Nephron progenitor cell (in vitro differentiated cells): ENCODE measurements around the gene RGS9.

Source experiments
- DNase-seq: peaks from one replicate; pipeline ENCODE4 v3.0.0; 2021
- H3K27ac Mint-ChIP-seq: 2 replicates; pipeline ENCODE4 v1.8.0; 2021; ENCODE audit warnings: mild to moderate bottlenecking, moderate library complexity, mixed read lengths
- H3K27me3 Mint-ChIP-seq: 2 replicates; pipeline ENCODE4 v1.8.0; 2021; ENCODE audit warnings: mild to moderate bottlenecking, low read depth, mixed read lengths; ENCODE audit not compliant: poor library complexity
- H3K36me3 Mint-ChIP-seq: 2 replicates; pipeline ENCODE4 v1.8.0; 2021; ENCODE audit warnings: low read depth, mixed read lengths
- H3K4me1 Mint-ChIP-seq: 2 replicates; pipeline ENCODE4 v1.8.0; 2021; ENCODE audit warnings: mixed read lengths
- H3K4me3 Mint-ChIP-seq: 2 replicates; pipeline ENCODE4 v1.8.0; 2021; ENCODE audit warnings: mild to moderate bottlenecking, moderate library complexity, mixed read lengths
- H3K9me3 Mint-ChIP-seq: 2 replicates; pipeline ENCODE4 v1.8.0; 2021; ENCODE audit warnings: mild to moderate bottlenecking, moderate library complexity, mixed read lengths
- CTCF ChIP-seq: fragments of 200-600 bp; sonication (generic); IDR thresholded peaks from 2 replicates; pipeline ENCODE4 v1.5.0; 2021; ENCODE audit warnings: antibody characterized with exemption

The RGS9 gene

GRCh38 chr17:65102788-65103187, 34.4 kb upstream of the RGS9 start:
- H3K9me3 Mint-ChIP-seq, result no peaks in the 10 kb centered on the region
- no peak overlapping the region for H3K27ac Mint-ChIP-seq
- no peak for DNase-seq
- no peak for TF ChIP-seq CTCF
- H3K27me3 Mint-ChIP-seq, result peaks cover 5% of the 10 kb centered on the region
- H3K4me3 Mint-ChIP-seq, result no peak overlapping the region
- H3K36me3 Mint-ChIP-seq, result no peaks in the 10 kb centered on the region
- peaks cover 5% of the 10 kb centered on the region for H3K4me1 Mint-ChIP-seq

- no peak for DNase-seq
- Mint-ChIP-seq H3K9me3 (no peaks in the 10 kb centered on the region), H3K4me1 (peaks cover 5% of the 10 kb centered on the region), H3K36me3 (no peaks in the 10 kb centered on the region), H3K4me3 (no peak overlapping the region), H3K27ac (no peak overlapping the region), H3K27me3 (peaks cover 5% of the 10 kb centered on the region)
- TF ChIP-seq CTCF, result no peak
Measured at GRCh38 chr17:65103431-65103830, 33.7 kb upstream of the RGS9 start.

DNA sequence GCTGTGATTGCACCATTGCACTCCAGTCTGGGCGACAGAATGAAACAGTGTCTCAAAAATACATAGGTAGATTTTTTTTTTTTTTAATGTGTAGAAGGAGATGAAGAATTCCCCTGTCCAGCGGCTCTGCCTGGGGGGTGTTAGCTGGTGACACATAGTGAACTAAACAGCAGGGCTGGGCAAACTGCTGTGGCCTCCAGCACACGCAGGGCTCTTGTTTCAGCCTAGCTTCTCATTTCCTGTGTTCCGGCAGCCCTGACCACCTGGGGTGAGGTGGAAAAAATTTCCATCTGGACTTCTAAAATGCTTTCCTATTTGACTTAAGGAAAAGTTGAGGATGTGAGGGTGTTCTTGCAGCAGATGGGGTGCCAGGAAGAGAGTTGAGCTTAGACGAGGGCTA, 33.3 kb upstream of the RGS9 start:
- TF ChIP-seq CTCF, result no peak
- peaks cover 7% of the 10 kb centered on the region for H3K27me3 Mint-ChIP-seq
- H3K27ac Mint-ChIP-seq, result no peak overlapping the region
- no peak overlapping the region for H3K4me3 Mint-ChIP-seq
- H3K36me3 Mint-ChIP-seq, result no peaks in the 10 kb centered on the region
- DNase-seq, result no peak
- peaks cover 5% of the 10 kb centered on the region for H3K4me1 Mint-ChIP-seq
- no peaks in the 10 kb centered on the region for H3K9me3 Mint-ChIP-seq

- Mint-ChIP-seq H3K4me1 (peaks cover 5% of the 10 kb centered on the region), H3K27ac (no peak overlapping the region), H3K9me3 (peaks cover under 1% of the 10 kb centered on the region), H3K4me3 (no peak overlapping the region), H3K36me3 (no peaks in the 10 kb centered on the region), H3K27me3 (peaks cover 13% of the 10 kb centered on the region)
- TF ChIP-seq CTCF, result no peak
- DNase-seq, result no peak
Measured at GRCh38 chr17:65104541-65104940, 32.6 kb upstream of the RGS9 start.

DNA sequence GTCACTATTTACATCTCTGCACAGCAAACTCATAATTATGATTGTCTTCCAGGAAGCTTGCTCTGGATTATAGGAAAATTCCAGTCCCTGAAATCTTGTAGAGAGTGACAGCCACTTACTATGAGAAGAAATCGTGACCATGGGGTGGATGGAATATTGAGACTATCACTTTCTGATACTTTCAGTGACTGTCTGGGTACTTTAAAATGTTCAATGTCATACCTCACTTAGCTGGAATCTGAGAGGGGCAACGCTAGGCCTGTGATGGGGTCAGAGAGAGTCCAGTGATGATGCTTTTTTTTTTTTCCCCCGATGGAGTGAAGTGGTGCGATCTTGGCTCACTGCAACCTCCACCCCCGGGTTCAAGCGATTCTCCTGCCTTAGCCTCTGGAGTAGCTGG, 32.2 kb upstream of the RGS9 start:
- no peak for TF ChIP-seq CTCF
- Mint-ChIP-seq H3K9me3 (peaks cover 5% of the 10 kb centered on the region), H3K27ac (no peak overlapping the region), H3K36me3 (no peaks in the 10 kb centered on the region), H3K4me1 (peaks cover 5% of the 10 kb centered on the region), H3K4me3 (no peak overlapping the region), H3K27me3 (peaks cover 18% of the 10 kb centered on the region)
- no peak for DNase-seq

- Mint-ChIP-seq H3K9me3 (peaks cover 9% of the 10 kb centered on the region), H3K4me1 (no peaks in the 10 kb centered on the region), H3K27me3 (peaks cover 20% of the 10 kb centered on the region), H3K27ac (no peak overlapping the region), H3K4me3 (no peak overlapping the region), H3K36me3 (no peaks in the 10 kb centered on the region)
- no peak for TF ChIP-seq CTCF
- DNase-seq, result no peak
Measured at GRCh38 chr17:65108152-65108551, 29.0 kb upstream of the RGS9 start.
